ENCODE measurements around the gene MBP.

- TF ChIP-seq CTCF (conservative IDR thresholded peaks at IDR 0.05) (no peak), ZFX (IDR thresholded peaks at IDR 0.05) (no peak)
These were observed 79.6 kb downstream of the MBP start for GRCh38 chr18:77052983-77053309.

Measured in C4-2B (cell line).